Stimulated activated CD8-positive, alpha-beta memory T cell treated with anti-CD3 and anti-CD28 coated beads, Interleukin-7, amount 100 ng/mL, for 1 hour (primary cell): Measurements from ENCODE around the gene RPAP2.
"Not testable (repeated sequence)": the region's sequence is repeated elsewhere in the genome, so short reads cannot be mapped to it uniquely, and the experiment has no call there.

ENCODE experiments used
- DNase-seq, 2 donors: peaks; one replicate each; pipeline ENCODE4 v3.0.0-alpha.2; 2020; ENCODE audit warnings: low read depth in 2 of 2

RPAP2 gene

GRCh38 chr1:92323473-92324453, 24.9 kb downstream of the RPAP2 start:
- DNase-seq = no peak

DNA sequence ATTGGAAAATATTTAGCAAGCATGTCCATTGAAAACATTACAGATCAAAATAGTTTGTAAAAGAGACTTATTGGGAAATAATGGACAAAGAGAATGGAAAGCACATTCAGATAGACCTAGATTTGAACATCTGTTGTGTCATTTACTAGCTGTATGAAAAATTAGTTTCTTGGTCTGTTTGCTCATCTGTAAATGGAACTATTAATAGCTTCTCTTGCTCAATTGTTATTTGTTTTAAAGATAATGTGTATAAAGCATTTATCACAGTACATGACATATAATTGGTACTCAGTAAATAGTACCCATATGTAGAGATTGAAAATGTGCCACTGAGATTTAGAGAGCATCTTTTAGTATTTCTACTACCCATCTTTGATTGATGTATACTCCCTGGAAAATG, 25.9 kb downstream of the RPAP2 start:
- DNase-seq = no peak

DNA sequence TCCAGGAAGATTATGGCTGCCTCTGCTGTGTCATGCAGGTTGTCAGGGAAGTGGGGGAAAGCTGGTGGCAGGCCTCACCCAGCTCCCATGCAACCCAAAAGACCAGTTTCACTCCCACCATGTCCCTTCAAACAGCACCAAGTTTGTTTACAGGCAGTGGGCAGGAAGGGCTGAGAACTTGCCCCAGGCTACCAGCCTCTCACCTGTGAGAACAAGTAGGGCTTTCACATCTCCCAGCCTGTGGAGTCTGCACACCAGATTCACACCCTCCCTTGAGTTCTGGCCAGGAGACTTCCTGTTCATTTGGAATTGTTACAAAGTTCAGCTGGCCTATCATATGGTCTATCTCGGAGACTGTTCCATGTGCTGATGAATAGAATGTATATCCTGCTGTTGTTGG, 27.8 kb downstream of the RPAP2 start:
- DNase-seq = no peak

DNA sequence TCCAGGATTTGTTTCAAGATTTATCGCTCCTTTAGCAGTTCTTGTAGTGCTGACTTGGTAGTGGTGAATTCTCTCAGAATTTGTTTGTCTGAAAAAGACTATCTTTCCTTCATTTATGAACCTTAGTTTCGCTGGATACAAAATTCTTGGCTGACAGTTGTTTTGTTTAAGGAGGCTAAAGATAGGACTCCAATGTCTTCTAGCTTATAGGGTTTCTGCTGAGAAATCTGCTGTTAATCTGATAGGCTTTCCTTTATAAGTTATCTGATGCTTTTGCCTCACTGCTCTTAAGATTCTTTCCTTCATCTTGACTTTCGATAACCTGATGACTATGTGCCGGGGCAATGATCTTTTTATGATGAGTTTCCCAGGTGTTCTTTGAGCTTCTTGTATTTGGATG, 28.9 kb downstream of the RPAP2 start:
- DNase-seq = no peak

DNA sequence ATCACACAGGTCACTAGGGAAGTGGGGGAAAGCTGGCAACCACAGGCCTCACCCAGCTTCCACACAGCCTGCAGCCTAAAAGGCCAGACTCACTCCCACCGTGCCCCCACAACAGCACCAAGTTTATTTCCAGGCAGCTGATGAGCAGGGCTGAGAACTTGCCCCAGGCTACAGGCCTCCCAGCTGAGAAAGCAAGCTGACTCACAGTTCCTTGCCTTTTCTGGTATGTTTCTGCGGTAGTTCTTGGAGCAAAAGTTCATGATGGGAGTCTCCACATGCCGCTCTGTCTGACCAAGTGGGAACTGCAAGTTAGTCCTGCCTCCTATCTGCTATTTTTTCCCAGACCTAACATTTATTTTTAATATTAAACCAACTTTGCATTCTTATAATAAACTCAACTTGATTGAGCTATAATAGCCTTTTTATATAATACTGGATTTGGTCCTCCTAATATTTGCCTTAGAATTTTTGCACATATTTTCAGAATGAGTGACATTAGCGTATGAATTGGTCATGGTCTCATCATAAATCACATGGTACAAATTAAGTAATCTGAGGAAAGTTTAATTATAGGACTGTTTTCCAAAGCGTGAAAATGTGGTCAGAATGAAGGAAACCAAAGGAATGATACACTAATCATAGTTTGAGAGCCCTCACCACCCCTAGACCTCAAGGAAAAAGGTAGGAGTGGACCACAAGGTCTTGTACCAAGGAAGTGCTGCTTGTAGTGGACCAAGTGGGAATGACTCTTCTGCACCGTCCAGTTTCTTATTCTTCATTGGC, 30.7 kb downstream of the RPAP2 start:
- DNase-seq = no peak

- DNase-seq = no peak
Observed at GRCh38 chr1:92333668-92334067, 34.8 kb downstream of the RPAP2 start.

- DNase-seq = no peak
Observed at GRCh38 chr1:92340154-92340553, 41.3 kb downstream of the RPAP2 start.

GRCh38 chr1:92342401-92342800, 43.5 kb downstream of the RPAP2 start:
- DNase-seq = no peak

- no peak for DNase-seq
Observed at GRCh38 chr1:92343061-92343460, 44.2 kb downstream of the RPAP2 start.

DNA sequence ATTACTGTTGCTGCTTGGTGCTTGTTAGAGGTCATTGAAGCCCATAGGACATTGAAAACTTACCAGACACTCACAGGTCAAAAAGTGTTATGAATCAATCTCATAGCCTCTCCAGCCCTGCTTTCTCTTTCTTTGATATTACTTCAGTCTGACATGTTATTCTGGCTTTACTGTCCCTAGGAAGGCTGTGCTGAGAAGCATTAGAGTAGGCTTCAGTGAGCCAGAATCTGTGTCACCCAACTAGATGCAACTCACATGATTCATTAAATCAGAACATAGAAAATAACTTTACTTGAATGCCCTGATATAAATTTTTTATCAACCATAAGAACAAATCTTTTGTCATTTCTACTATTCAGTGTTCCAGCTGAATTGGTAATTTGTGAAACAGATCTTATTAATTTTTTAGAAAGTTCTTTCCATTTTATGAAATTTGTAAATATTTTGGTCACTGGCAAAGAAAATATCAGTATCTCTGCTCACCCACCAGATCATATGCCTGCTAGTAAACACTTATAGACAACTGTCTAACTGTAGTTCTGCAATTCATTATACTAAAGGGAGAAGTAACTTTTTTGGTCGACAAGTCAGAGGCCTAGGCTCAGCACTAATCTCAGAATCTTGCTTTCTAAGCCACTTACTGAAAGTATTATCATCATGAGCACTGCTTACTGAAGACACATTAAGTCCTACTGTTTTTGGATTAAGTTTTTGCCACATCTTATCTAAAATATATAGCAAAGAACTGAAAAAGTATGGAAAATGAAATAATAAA, 48.2 kb downstream of the RPAP2 start:
- no peak for DNase-seq

- DNase-seq = no peak
Observed at GRCh38 chr1:92352856-92353255, 54.0 kb downstream of the RPAP2 start.

- DNase-seq = no peak
Observed at GRCh38 chr1:92354259-92354658, 55.4 kb downstream of the RPAP2 start.

- no peak for DNase-seq
Observed at GRCh38 chr1:92356956-92357355, 58.1 kb downstream of the RPAP2 start.

DNA sequence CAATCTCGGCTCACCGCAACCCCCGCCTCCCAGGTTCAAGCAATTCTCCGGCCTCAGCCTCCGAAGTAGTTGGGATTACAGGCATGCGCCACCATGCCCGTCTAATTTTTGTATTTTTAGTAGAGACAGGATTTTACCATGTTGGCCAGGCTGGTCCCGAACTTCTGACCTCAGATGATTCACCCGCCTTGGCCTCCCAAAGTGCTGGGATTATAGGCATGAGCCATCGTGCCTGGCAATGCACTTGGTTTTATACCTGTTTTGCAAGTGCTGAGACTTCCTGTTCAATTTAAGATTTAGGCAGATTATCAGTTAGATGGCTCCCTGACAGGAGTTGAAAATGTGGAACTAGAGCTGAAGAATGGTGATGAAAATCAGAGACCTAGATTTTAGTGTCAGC, 60.5 kb downstream of the RPAP2 start:
- DNase-seq = not testable (repeated sequence)

GRCh38 chr1:92359986-92360385, 61.1 kb downstream of the RPAP2 start:
- no peak for DNase-seq

GRCh38 chr1:92362970-92363369, 64.1 kb downstream of the RPAP2 start:
- DNase-seq = no peak

- no peak for DNase-seq
Observed at GRCh38 chr1:92363401-92363800, 64.5 kb downstream of the RPAP2 start.

DNA sequence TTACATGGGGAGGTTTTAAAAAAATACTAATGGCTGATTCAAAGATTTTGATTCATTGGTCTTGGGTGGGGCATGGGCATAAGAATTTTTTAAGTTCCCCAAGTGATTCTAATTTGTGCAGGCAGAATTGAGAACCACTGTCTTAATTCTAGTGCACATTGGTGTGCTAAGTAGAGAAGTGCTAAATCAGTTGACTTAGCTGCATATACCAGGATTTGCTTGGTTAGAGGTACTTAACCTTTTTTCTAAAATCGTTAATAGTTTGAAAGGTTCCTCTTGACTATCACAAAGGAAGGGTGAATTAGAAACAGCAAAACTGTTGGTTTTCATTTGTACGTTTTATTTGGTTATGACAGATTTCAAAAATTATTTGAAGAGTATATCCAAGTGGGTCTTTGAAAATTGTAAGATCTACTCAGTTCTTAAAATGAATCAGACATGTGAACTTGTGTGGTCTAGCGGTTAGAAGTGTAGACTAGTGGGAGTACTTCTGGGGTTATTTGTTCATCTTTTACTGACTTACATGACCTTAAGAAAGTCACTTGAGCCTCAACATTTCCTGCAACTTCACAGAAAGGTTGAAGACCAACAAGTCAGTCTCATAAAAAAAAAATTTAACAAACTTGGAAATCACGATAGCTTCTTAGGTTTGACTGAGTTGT, 66.7 kb downstream of the RPAP2 start:
- DNase-seq = no peak

DNA sequence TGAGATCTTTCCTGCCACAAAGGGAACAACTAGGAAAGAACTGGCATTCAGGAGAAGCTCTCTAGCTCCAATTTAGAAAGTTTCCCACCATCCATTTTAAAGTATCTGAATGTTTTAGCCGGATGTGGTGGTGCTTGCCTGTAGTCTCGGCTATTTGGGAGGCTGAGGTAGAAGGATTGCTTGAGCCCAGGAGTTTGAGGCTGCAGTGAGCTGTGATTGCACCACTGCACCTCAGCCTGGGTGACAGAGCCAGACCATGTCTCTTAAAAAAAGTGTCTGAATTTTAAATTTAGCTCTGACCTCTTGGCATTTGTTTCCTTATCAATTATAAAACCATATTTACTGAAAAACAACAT, 67.2 kb downstream of the RPAP2 start:
- no peak for DNase-seq

- no peak for DNase-seq
Observed at GRCh38 chr1:92367496-92367895, 68.6 kb downstream of the RPAP2 start.

DNA sequence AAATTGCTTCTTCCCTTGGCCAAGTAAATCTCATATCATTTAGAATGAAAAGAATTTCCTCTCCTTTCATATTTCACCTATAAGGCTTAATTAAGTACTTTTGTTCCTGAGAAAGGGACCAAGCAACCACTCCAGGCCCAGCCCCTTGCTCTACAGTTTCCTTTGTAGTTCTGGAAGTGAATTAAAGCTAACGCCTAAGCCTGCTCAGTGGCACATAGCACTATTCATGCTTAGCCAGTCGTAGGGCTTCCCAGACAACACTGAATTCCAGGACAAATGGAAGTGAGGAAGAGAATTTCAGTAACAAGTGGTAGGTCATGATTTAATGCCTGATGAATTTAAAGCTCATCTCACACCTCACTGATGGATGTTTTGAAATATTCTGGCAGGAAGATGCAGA, 73.3 kb downstream of the RPAP2 start:
- no peak for DNase-seq

- no peak for DNase-seq
Observed at GRCh38 chr1:92374223-92374622, 75.4 kb downstream of the RPAP2 start.
